ENCODE results near the gene CCDC28B. TPM values are rescaled to one million over a fixed set of nuclear protein-coding genes. Genes with fewer than 3 reads are reported as not detected.

Gene CCDC28B
- total and polyA plus RNA-seq, 2 of the 13 experiments (the other 11 are each of a cell fraction or from before 2014, with no cell fraction given): 2.6 to 3.5 TPM

DNA sequence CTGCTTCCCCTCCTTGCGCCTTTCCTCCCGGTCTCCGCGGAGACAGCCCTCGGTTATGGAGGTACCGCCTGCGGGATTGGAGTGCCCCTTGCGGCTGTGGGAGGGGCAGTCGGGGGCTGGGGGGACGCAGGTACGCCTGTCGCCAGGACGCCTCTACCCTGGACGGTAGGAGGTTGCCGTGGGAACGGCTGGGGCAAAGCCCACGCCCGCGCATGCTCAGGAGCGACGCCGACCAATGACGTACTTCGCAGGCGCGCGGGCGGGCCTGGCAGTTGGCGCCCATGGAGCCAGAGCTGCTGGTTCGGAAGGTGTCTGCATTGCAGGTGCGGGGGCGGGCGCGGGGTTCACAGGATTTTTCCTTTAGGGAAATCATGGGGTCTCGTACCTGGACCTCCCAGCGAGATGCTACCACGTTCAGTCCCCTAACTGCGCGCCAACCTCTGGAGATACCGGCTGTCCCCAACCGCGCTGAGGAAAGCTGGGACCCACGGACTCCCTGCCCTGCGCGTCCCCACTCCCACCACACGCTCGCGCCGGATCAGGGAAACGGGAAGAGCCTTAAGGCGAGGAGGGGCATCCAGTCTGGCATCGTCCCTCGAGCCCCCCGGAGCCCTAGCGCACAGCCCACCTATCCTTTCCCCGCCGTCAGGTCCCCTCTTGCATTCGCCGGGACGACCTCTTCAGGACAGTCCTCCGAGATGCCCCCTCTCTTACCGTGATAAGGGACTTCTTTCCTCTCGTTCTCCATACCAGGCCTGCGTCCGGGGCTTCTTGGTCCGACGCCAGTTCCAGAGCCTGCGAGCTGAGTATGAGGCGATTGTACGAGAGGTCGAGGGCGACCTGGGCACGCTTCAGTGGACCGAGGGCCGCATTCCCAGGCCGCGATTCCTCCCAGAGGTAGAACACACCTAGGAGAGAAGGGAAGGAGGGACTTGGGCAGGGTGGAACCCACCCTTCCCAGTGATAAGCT lies 5.3 kb downstream of the CCDC28B start, which contains the start of gene IQCC (continued):
- TF ChIP-seq, protein P1, sequence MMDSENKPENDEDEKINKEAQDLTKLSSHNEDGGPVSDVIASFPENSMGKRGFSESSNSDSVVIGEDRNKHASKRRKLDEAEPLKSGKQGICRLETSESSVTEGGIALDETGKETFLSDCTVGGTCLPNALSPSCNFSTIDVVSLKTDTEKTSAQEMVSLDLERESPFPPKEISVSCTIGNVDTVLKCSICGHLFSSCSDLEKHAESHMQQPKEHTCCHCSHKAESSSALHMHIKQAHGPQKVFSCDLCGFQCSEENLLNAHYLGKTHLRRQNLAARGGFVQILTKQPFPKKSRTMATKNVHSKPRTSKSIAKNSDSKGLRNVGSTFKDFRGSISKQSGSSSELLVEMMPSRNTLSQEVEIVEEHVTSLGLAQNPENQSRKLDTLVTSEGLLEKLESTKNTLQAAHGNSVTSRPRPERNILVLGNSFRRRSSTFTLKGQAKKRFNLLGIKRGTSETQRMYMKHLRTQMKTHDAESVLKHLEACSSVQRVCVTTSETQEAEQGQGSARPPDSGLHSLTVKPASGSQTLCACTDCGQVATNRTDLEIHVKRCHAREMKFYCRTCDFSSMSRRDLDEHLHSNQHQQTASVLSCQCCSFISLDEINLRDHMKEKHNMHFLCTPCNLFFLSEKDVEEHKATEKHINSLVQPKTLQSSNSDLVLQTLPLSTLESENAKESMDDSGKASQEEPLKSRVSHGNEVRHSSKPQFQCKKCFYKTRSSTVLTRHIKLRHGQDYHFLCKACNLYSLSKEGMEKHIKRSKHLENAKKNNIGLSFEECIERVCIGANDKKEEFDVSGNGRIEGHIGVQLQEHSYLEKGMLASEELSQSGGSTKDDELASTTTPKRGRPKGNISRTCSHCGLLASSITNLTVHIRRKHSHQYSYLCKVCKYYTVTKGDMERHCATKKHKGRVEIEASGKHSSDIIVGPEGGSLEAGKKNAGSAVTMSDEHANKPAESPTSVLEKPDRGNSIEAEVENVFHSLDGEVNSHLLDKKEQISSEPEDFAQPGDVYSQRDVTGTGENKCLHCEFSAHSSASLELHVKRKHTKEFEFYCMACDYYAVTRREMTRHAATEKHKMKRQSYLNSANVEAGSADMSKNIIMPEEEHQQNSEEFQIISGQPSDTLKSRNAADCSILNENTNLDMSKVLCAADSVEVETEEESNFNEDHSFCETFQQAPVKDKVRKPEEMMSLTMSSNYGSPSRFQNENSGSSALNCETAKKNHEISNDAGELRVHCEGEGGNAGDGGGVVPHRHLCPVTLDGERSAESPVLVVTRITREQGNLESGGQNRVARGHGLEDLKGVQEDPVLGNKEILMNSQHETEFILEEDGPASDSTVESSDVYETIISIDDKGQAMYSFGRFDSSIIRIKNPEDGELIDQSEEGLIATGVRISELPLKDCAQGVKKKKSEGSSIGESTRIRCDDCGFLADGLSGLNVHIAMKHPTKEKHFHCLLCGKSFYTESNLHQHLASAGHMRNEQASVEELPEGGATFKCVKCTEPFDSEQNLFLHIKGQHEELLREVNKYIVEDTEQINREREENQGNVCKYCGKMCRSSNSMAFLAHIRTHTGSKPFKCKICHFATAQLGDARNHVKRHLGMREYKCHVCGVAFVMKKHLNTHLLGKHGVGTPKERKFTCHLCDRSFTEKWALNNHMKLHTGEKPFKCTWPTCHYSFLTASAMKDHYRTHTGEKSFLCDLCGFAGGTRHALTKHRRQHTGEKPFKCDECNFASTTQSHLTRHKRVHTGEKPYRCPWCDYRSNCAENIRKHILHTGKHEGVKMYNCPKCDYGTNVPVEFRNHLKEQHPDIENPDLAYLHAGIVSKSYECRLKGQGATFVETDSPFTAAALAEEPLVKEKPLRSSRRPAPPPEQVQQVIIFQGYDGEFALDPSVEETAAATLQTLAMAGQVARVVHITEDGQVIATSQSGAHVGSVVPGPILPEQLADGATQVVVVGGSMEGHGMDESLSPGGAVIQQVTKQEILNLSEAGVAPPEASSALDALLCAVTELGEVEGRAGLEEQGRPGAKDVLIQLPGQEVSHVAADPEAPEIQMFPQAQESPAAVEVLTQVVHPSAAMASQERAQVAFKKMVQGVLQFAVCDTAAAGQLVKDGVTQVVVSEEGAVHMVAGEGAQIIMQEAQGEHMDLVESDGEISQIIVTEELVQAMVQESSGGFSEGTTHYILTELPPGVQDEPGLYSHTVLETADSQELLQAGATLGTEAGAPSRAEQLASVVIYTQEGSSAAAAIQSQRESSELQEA (CRISPR knock-in tag; IDR thresholded peaks at IDR 0.05; ENCODE audit: not compliant biosample characterization): no peak
- TF ChIP-seq, protein P2, sequence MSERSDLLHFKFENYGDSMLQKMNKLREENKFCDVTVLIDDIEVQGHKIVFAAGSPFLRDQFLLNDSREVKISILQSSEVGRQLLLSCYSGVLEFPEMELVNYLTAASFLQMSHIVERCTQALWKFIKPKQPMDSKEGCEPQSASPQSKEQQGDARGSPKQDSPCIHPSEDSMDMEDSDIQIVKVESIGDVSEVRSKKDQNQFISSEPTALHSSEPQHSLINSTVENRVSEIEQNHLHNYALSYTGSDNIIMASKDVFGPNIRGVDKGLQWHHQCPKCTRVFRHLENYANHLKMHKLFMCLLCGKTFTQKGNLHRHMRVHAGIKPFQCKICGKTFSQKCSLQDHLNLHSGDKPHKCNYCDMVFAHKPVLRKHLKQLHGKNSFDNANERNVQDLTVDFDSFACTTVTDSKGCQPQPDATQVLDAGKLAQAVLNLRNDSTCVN (CRISPR knock-in tag; IDR thresholded peaks at IDR 0.05; ENCODE audit: borderline replicate concordance): no peak
- TF ChIP-seq, protein P3, sequence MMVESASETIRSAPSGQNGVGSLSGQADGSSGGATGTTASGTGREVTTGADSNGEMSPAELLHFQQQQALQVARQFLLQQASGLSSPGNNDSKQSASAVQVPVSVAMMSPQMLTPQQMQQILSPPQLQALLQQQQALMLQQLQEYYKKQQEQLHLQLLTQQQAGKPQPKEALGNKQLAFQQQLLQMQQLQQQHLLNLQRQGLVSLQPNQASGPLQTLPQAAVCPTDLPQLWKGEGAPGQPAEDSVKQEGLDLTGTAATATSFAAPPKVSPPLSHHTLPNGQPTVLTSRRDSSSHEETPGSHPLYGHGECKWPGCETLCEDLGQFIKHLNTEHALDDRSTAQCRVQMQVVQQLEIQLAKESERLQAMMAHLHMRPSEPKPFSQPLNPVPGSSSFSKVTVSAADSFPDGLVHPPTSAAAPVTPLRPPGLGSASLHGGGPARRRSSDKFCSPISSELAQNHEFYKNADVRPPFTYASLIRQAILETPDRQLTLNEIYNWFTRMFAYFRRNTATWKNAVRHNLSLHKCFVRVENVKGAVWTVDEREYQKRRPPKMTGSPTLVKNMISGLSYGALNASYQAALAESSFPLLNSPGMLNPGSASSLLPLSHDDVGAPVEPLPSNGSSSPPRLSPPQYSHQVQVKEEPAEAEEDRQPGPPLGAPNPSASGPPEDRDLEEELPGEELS (CRISPR knock-in tag; IDR thresholded peaks at IDR 0.05): peak; percentile 25; the same call in 1 of the 2 replicates
- TF ChIP-seq RBAK (CRISPR knock-in tag; IDR thresholded peaks at IDR 0.05) (no peak), POLR2G (IDR thresholded peaks at IDR 0.05; ENCODE audit: low read depth, low read length) (peak; percentile 82), ZSCAN20 (CRISPR knock-in tag; IDR thresholded peaks at IDR 0.05; ENCODE audit: borderline replicate concordance) (no peak), ZNF709 (CRISPR knock-in tag; IDR thresholded peaks at IDR 0.05) (no peak), KLF16 (CRISPR knock-in tag; IDR thresholded peaks at IDR 0.05) (peak in 1 of 2 experiments; percentile 45; a peak in 1 of 4 replicates), ZNF549 (CRISPR knock-in tag; IDR thresholded peaks at IDR 0.05) (no peak)
- TF ChIP-seq, protein P4, sequence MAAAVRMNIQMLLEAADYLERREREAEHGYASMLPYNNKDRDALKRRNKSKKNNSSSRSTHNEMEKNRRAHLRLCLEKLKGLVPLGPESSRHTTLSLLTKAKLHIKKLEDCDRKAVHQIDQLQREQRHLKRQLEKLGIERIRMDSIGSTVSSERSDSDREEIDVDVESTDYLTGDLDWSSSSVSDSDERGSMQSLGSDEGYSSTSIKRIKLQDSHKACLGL (CRISPR knock-in tag; IDR thresholded peaks at IDR 0.05): peak; percentile 72
- TF ChIP-seq, protein P5, sequence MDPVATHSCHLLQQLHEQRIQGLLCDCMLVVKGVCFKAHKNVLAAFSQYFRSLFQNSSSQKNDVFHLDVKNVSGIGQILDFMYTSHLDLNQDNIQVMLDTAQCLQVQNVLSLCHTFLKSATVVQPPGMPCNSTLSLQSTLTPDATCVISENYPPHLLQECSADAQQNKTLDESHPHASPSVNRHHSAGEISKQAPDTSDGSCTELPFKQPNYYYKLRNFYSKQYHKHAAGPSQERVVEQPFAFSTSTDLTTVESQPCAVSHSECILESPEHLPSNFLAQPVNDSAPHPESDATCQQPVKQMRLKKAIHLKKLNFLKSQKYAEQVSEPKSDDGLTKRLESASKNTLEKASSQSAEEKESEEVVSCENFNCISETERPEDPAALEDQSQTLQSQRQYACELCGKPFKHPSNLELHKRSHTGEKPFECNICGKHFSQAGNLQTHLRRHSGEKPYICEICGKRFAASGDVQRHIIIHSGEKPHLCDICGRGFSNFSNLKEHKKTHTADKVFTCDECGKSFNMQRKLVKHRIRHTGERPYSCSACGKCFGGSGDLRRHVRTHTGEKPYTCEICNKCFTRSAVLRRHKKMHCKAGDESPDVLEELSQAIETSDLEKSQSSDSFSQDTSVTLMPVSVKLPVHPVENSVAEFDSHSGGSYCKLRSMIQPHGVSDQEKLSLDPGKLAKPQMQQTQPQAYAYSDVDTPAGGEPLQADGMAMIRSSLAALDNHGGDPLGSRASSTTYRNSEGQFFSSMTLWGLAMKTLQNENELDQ (CRISPR knock-in tag; IDR thresholded peaks at IDR 0.05; ENCODE audit: borderline replicate concordance): no peak
